Testis (tissue), 3 donors: ENCODE measurements around the gene ZNF611. TPM values are rescaled to one million over a fixed set of nuclear protein-coding genes. Genes with fewer than 3 reads are reported as not detected.
"Not testable (repeated sequence)": the region's sequence is repeated elsewhere in the genome, so short reads cannot be mapped to it uniquely, and the experiment has no call there.

Experiments used
- DNase-seq: peaks from one replicate; pipeline ENCODE4 v3.0.0-alpha.2; 2019
- H3K27ac ChIP-seq, 2 donors: fragments of 200-600 bp; sonication (generic); one replicate each; pipeline ENCODE4 v1.5.1; 2019
- H3K27me3 ChIP-seq: fragments of 200-600 bp; sonication (generic); one replicate; pipeline ENCODE4 v1.5.1; 2019
- H3K36me3 ChIP-seq: fragments of 200-600 bp; sonication (generic); one replicate; pipeline ENCODE4 v1.5.1; 2017; ENCODE audit warnings: low read depth; ENCODE audit errors: missing control alignments
- H3K4me1 ChIP-seq: fragments of 200-600 bp; sonication (generic); one replicate; pipeline ENCODE4 v1.5.1; 2019
- H3K4me3 ChIP-seq, 2 donors: fragments of 200-600 bp; sonication (generic); one replicate each; pipeline ENCODE4 v1.5.1; 2017 to 2019
- H3K9me3 ChIP-seq: fragments of 200-600 bp; sonication (generic); one replicate; pipeline ENCODE4 v1.5.1; 2017
- CTCF ChIP-seq, 3 experiments: fragments of 450-650 bp in 2 of 3; fragments of 200-600 bp in 1 of 3; sonication (generic) in 1 of 3; IDR thresholded peaks; one replicate each; pipeline ENCODE4 v1.5.1; 2016 to 2019; ENCODE audit warnings: antibody characterized with exemption in 3 of 3, mild to moderate bottlenecking in 2 of 3, moderate library complexity in 1 of 3
- POLR2A ChIP-seq: fragments of 450-650 bp; IDR thresholded peaks from one replicate; pipeline ENCODE4 v1.6.1; 2017; ENCODE audit warnings: antibody characterized with exemption, mild to moderate bottlenecking, moderate library complexity
- WGBS, 2 donors: methylation state at CpG; one replicate each; pipeline ENCODE4 v1.1.5; 2018; 5-methylcytosine and 5-hydroxymethylcytosine counted together
- intact Hi-C: fragments of 100-400 bp; cut with DNase I; formaldehyde crosslinking; loops from one replicate; pipeline ENCODE4 v1.15.1; 2023; ENCODE audit warnings: low total_unique reads
- polyA plus RNA-seq: library from polyadenylated mRNA; stranded (reverse); fragments of 350-450 nt; fragmentation: Illumina TruSeq; extraction: RNeasy Lipid Tissue Mini Kit (QIAGEN cat#74804); gene quantifications from one replicate; pipeline ENCODE4 v1.2.3, GENCODE V29; 2014; ENCODE audit warnings: low read depth, low replicate concordance; ENCODE audit not compliant: insufficient read depth
- total RNA-seq, 2 donors: library from RNA; depleted of rRNA; stranded (reverse); fragments of >200 nt; gene quantifications; one replicate each; pipeline ENCODE4 v1.2.3, GENCODE V29; 2016

Gene ZNF611
- total and polyA plus RNA-seq, 3 donors from 2014 or later = 7.9 to 26.8 (median 17.8) TPM

GRCh38 chr19:52691215-52691610 is 43.6 kb downstream of the ZNF611 start:
- 23 to 40% methylated on average over 15 of the region's 15 CpGs for WGBS, 2 donors
- H3K36me3 ChIP-seq = no peaks in the 10 kb centered on the region
- H3K27ac ChIP-seq = peak overlapping the region; percentile 53 to 90
- no peak for TF ChIP-seq CTCF (IDR thresholded peaks at IDR 0.05)
- TF ChIP-seq POLR2A = no peak
- intact Hi-C loops = no loop called here
- H3K4me1 ChIP-seq = no peaks in the 10 kb centered on the region
- no peaks in the 10 kb centered on the region for H3K9me3 ChIP-seq
- no peaks in the 10 kb centered on the region for H3K27me3 ChIP-seq
- no peak for DNase-seq
- peak overlapping the region; percentile 61 to 62 for H3K4me3 ChIP-seq

GRCh38 chr19:52690369-52691214 is 44.3 kb downstream of the ZNF611 start:
- H3K27me3 ChIP-seq = no peaks in the 10 kb centered on the region
- peak overlapping the region; percentile 61 to 62 for H3K4me3 ChIP-seq
- peak overlapping the region; percentile 66 to 90 for H3K27ac ChIP-seq
- peak in 2 of 3 experiments; percentile 19 to 32 for TF ChIP-seq CTCF (IDR thresholded peaks at IDR 0.05)
- TF ChIP-seq POLR2A = peak; percentile 43
- no peaks in the 10 kb centered on the region for H3K36me3 ChIP-seq
- H3K9me3 ChIP-seq = no peaks in the 10 kb centered on the region
- peak; percentile 94 for DNase-seq
- 1% methylated on average over 43 to 47 of the region's 47 CpGs for WGBS, 2 donors
- no peaks in the 10 kb centered on the region for H3K4me1 ChIP-seq
- intact Hi-C loops = no loop called here

GRCh38 chr19:52689843-52690368 is 44.9 kb downstream of the ZNF611 start:
- DNase-seq = peak; percentile 35
- 0% methylated on average over 32 of the region's 32 CpGs for WGBS, 2 donors
- Histone ChIP-seq H3K4me3 (peak overlapping the region; percentile 61 to 62), H3K27me3 (no peaks in the 10 kb centered on the region), H3K4me1 (no peaks in the 10 kb centered on the region), H3K9me3 (no peaks in the 10 kb centered on the region), H3K36me3 (no peaks in the 10 kb centered on the region), H3K27ac (peak overlapping the region; percentile 66 to 90)
- no peak for TF ChIP-seq CTCF (IDR thresholded peaks at IDR 0.05)
- no peak for TF ChIP-seq POLR2A
- intact Hi-C loops = no loop called here

- H3K4me1 ChIP-seq, intact Hi-C loops, H3K27me3 ChIP-seq, DNase-seq, H3K9me3 ChIP-seq, H3K36me3 ChIP-seq: not testable (repeated sequence)
- peak overlapping the region; percentile 61 to 62 for H3K4me3 ChIP-seq
- peak overlapping the region; percentile 66 to 90 for H3K27ac ChIP-seq
- 11 to 15% methylated on average over 6 of the region's 6 CpGs for WGBS, 2 donors
These were observed 45.7 kb downstream of the ZNF611 start for GRCh38 chr19:52688925-52689796.

- H3K27me3 ChIP-seq = no peaks in the 10 kb centered on the region
- H3K9me3 ChIP-seq = no peaks in the 10 kb centered on the region
- no peaks in the 10 kb centered on the region for H3K36me3 ChIP-seq
- H3K4me3 ChIP-seq = no peak overlapping the region
- no peaks in the 10 kb centered on the region for H3K4me1 ChIP-seq
- WGBS, 2 donors = 73 to 80% methylated on average over 2 of the region's 2 CpGs
- H3K27ac ChIP-seq = no peak overlapping the region
- TF ChIP-seq CTCF (IDR thresholded peaks at IDR 0.05) (no peak), POLR2A (no peak)
- DNase-seq = no peak
- intact Hi-C loops = no loop called here
These were observed 46.5 kb downstream of the ZNF611 start for GRCh38 chr19:52688335-52688734.
